Sigmoid colon (tissue), 4 donors: Measurements from ENCODE around the gene STEAP1B.

Experiments used
- CTCF ChIP-seq, 4 experiments: fragments of 450-650 bp in 3 of 4; fragments of 200-600 bp in 1 of 4; IDR thresholded peaks; one replicate each; pipeline ENCODE4 v1.5.1; 2016 to 2019; ENCODE audit warnings: antibody characterized with exemption in 4 of 4, mild to moderate bottlenecking in 3 of 4, moderate library complexity in 2 of 4
- POLR2AphosphoS5 ChIP-seq, 4 donors: sonication (generic); formaldehyde crosslinking; IDR thresholded peaks; one replicate each; pipeline ENCODE4 v1.6.1; 2017; ENCODE audit warnings: antibody characterized with exemption in 4 of 4

- TF ChIP-seq CTCF (IDR thresholded peaks at IDR 0.05) (no peak), POLR2AphosphoS5 (IDR thresholded peaks at IDR 0.05) (peak; percentile 17 to 60 (median 40))
Observed at GRCh38 chr7:22445140-22445743, 54.7 kb downstream of the STEAP1B start.
